Common myeloid progenitor, CD34-positive (primary cell): ENCODE results near the gene OVCH2.
"Not testable (repeated sequence)": the region's sequence is repeated elsewhere in the genome, so short reads cannot be mapped to it uniquely, and the experiment has no call there.

Source experiments
- CTCF ChIA-PET: fragments of 350-600 bp; sonication (Branson Sonifier 250); formaldehyde crosslinking; loops from one replicate; lab custom pipeline; 2021; ENCODE audit warnings: antibody characterized with exemption; lab: Charles Lee
- POLR2A ChIA-PET: fragments of 350-600 bp; sonication (Branson Sonifier 250); formaldehyde crosslinking; loops from one replicate; lab custom pipeline; 2021; ENCODE audit warnings: antibody characterized with exemption; lab: Charles Lee
- DNase-seq, 3 donors: peaks; one replicate each; pipeline versions ENCODE4 v3.0.0 to v3.0.0-alpha.2; 2013
- H3K27ac ChIP-seq, 2 experiments: 1 replicate in 1 of 2; 2 replicates in 1 of 2; pipeline ENCODE4 v1.7.0; 2013; ENCODE audit warnings: inconsistent platforms in 2 of 2, low read length in 2 of 2, mild to moderate bottlenecking in 2 of 2, low read depth in 1 of 2, moderate library complexity in 1 of 2; ENCODE audit not compliant: severe bottlenecking in 2 of 2, insufficient read depth in 1 of 2, poor library complexity in 1 of 2
- H3K27me3 ChIP-seq, 5 experiments: replicated peaks in 2 of 5; 1 replicate in 3 of 5; 2 replicates in 2 of 5; pipeline versions ENCODE4 v1.6.1 to v1.7.0; 2013; ENCODE audit warnings: low read length in 4 of 5, mild to moderate bottlenecking in 2 of 5, moderate library complexity in 2 of 5, inconsistent platforms in 1 of 5; ENCODE audit not compliant: insufficient read depth in 5 of 5, control insufficient read depth in 4 of 5
- H3K36me3 ChIP-seq, 4 experiments: 1 replicate in 2 of 4; 2 replicates in 2 of 4; pipeline versions ENCODE4 v1.6.1 to v1.7.0; 2013; ENCODE audit warnings: low read length in 3 of 4, control low read depth in 1 of 4, mild to moderate bottlenecking in 1 of 4; ENCODE audit not compliant: control insufficient read depth in 4 of 4, insufficient read depth in 4 of 4
- H3K4me1 ChIP-seq, 4 experiments: 1 replicate in 3 of 4; 2 replicates in 1 of 4; pipeline versions ENCODE4 v1.6.1 to v1.7.1; 2013; ENCODE audit warnings: low read length in 3 of 4, mild to moderate bottlenecking in 3 of 4, control low read depth in 1 of 4, inconsistent platforms in 1 of 4, moderate library complexity in 1 of 4; ENCODE audit not compliant: control insufficient read depth in 4 of 4, insufficient read depth in 4 of 4; ENCODE audit errors: control extremely low read depth in 1 of 4
- H3K4me3 ChIP-seq, 7 experiments: 1 replicate in 4 of 7; 2 replicates in 3 of 7; pipeline versions ENCODE4 v1.5.1 to v1.7.0; 2013; ENCODE audit warnings: mild to moderate bottlenecking in 7 of 7, low read length in 6 of 7, moderate library complexity in 6 of 7, inconsistent platforms in 2 of 7, low read depth in 2 of 7, control low read depth in 1 of 7; ENCODE audit not compliant: insufficient read depth in 4 of 7, control insufficient read depth in 1 of 7; ENCODE audit errors: extremely low read depth in 1 of 7
- H3K9me3 ChIP-seq, 5 experiments: 1 replicate in 4 of 5; 2 replicates in 1 of 5; pipeline versions ENCODE4 v1.6.1 to v1.7.1; 2013; ENCODE audit warnings: low read length in 4 of 5, mild to moderate bottlenecking in 2 of 5, inconsistent platforms in 1 of 5, low read depth in 1 of 5, moderate library complexity in 1 of 5; ENCODE audit not compliant: control insufficient read depth in 4 of 5, insufficient read depth in 2 of 5; ENCODE audit errors: control extremely low read depth in 1 of 5
- WGBS: methylation state at CpG from one replicate; pipeline ENCODE4 v1.1.5; 2013; ENCODE audit not compliant: insufficient coverage; 5-methylcytosine and 5-hydroxymethylcytosine counted together

Gene OVCH2

GRCh38 chr11:7666292-7666866 is 39.9 kb downstream of the OVCH2 start:
- 64% methylated on average over 2 of the region's 7 CpGs for WGBS
- POLR2A ChIA-PET: no interaction called here

GRCh38 chr11:7665473-7666291 is 40.6 kb downstream of the OVCH2 start:
- H3K27ac ChIP-seq: no peak overlapping the region
- ChIA-PET POLR2A (no interaction called here), CTCF (interaction anchor here (0.8 to 3.1 kb wide), 14 partner anchors 9 to 567 kb away, joined by 3 to 11 read pairs (median 5); no protein-coding TSS in a partner anchor)
- H3K4me3 ChIP-seq: no peak overlapping the region
- 60% methylated on average over 16 of the region's 20 CpGs for WGBS
- peak; percentile 62 to 67 (median 65) for DNase-seq
- H3K27me3 ChIP-seq: peaks cover 0 to 32% (median 7%) of the 10 kb centered on the region in 5 experiments
- no peaks in the 10 kb centered on the region for H3K36me3 ChIP-seq
- H3K4me1 ChIP-seq: no peaks in the 10 kb centered on the region
- peaks cover 0 to 2% (median 0%) of the 10 kb centered on the region in 5 experiments for H3K9me3 ChIP-seq

More at GRCh38 chr11:7666292-7666866, 39.9 kb downstream of the OVCH2 start:
- Histone ChIP-seq H3K4me1 (no peaks in the 10 kb centered on the region), H3K9me3 (peaks cover 0 to 2% (median 0%) of the 10 kb centered on the region in 5 experiments), H3K27me3 (peaks cover 0 to 35% (median 8%) of the 10 kb centered on the region in 5 experiments), H3K4me3 (no peak overlapping the region), H3K36me3 (no peaks in the 10 kb centered on the region), H3K27ac (no peak overlapping the region)
- no peak for DNase-seq
- CTCF ChIA-PET: interaction anchor here (1.2 to 3.1 kb wide), 9 partner anchors 9 to 565 kb away, joined by 3 to 11 read pairs (median 5); no protein-coding TSS in a partner anchor

- POLR2A ChIA-PET: no interaction called here
- CTCF ChIA-PET: interaction anchor here (0.8 to 3.1 kb wide), 11 partner anchors 8 to 567 kb away, joined by 3 to 11 read pairs (median 5); no protein-coding TSS in a partner anchor
- Histone ChIP-seq H3K27ac (no peak overlapping the region), H3K36me3 (no peaks in the 10 kb centered on the region), H3K4me1 (no peaks in the 10 kb centered on the region), H3K27me3 (peaks cover 0 to 32% (median 7%) of the 10 kb centered on the region in 5 experiments), H3K4me3 (no peak overlapping the region), H3K9me3 (peaks cover 0 to 2% (median 0%) of the 10 kb centered on the region in 5 experiments)
- 86% methylated on average over 6 of the region's 6 CpGs for WGBS
- no peak for DNase-seq
These were observed 41.4 kb downstream of the OVCH2 start for GRCh38 chr11:7664867-7665266.

- POLR2A ChIA-PET: not testable (repeated sequence)
These were observed 42.7 kb downstream of the OVCH2 start for GRCh38 chr11:7663531-7663930.

DNA sequence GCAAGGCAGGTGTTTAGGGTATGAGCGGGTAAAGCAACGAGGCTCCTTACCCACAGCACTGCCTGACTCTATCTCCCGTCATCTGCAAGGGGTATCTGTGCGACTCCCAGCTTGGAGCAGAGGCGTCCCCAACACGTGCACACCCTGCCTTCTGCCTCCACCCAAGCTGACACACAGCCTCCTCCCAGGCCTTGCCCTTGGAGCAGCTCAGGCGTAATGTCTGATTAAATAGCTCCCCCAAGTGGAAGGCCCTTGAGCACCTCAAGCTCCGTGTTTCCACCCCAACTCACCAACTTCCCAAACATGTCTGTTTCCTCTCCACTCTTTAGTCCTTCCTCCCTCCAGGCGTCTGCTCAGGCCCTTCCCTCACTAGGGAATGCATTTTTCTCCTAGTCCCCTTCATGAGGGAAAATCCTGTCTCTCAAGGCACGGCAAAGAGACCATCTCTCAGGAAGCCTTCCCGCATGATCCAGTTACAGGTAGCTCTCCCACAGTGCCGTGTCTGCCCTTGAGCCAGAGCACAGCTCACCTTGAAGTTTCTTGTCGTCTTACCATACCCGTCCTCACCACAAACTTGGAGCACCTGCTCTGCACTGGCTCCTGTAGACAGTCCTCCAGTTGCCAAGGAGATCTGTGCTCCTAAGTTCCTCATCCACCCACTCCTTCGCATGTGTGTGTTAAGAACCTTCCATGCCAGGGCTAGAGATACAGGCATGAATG is 48.8 kb downstream of the OVCH2 start:
- H3K4me1 ChIP-seq: no peaks in the 10 kb centered on the region
- H3K9me3 ChIP-seq: no peaks in the 10 kb centered on the region
- H3K27me3 ChIP-seq: peaks cover 0 to 37% (median 10%) of the 10 kb centered on the region in 5 experiments
- no peak overlapping the region for H3K4me3 ChIP-seq
- DNase-seq: peak; percentile 45 to 70 (median 65)
- no peak overlapping the region for H3K27ac ChIP-seq
- ChIA-PET POLR2A (no interaction called here), CTCF (interaction anchor here (0.5 to 5.2 kb wide), 16 partner anchors 9 to 1158 kb away, joined by 3 to 20 read pairs (median 4); no protein-coding TSS in a partner anchor)
- no peaks in the 10 kb centered on the region for H3K36me3 ChIP-seq
- WGBS: 72% methylated on average over 13 of the region's 15 CpGs

More at GRCh38 chr11:7663531-7663930, 42.7 kb downstream of the OVCH2 start:
- 100% methylated on average over 4 of the region's 16 CpGs for WGBS
- H3K36me3 ChIP-seq, H3K9me3 ChIP-seq, H3K4me1 ChIP-seq, H3K4me3 ChIP-seq, H3K27ac ChIP-seq, DNase-seq, CTCF ChIA-PET: not testable (repeated sequence)
- peaks cover 0 to 32% (median 7%) of the 10 kb centered on the region in 5 experiments for H3K27me3 ChIP-seq

- DNase-seq: no peak
- CTCF ChIA-PET: interaction anchor here (0.8 to 5.2 kb wide), 14 partner anchors 9 to 558 kb away, joined by 3 to 20 read pairs (median 4); no protein-coding TSS in a partner anchor
- peaks cover 0 to 2% (median under 1%) of the 10 kb centered on the region in 4 experiments for H3K4me1 ChIP-seq
- peaks cover 0 to 45% (median 10%) of the 10 kb centered on the region in 5 experiments for H3K27me3 ChIP-seq
- POLR2A ChIA-PET: no interaction called here
- no peak overlapping the region for H3K27ac ChIP-seq
- H3K9me3 ChIP-seq: no peaks in the 10 kb centered on the region
- no peak overlapping the region for H3K4me3 ChIP-seq
- 97% methylated on average over 11 of the region's 11 CpGs for WGBS
- H3K36me3 ChIP-seq: no peaks in the 10 kb centered on the region
These were observed 49.6 kb downstream of the OVCH2 start for GRCh38 chr11:7656704-7657103.
